ENCODE data around the gene FOXO6. TPM values are rescaled to one million over a fixed set of nuclear protein-coding genes. Genes with fewer than 3 reads are reported as not detected.

The FOXO6 gene
- total and polyA plus RNA-seq, 2 donors (not counting 1 experiment from before 2014, with no cell fraction given): 0.06 to 0.15 TPM

DNA sequence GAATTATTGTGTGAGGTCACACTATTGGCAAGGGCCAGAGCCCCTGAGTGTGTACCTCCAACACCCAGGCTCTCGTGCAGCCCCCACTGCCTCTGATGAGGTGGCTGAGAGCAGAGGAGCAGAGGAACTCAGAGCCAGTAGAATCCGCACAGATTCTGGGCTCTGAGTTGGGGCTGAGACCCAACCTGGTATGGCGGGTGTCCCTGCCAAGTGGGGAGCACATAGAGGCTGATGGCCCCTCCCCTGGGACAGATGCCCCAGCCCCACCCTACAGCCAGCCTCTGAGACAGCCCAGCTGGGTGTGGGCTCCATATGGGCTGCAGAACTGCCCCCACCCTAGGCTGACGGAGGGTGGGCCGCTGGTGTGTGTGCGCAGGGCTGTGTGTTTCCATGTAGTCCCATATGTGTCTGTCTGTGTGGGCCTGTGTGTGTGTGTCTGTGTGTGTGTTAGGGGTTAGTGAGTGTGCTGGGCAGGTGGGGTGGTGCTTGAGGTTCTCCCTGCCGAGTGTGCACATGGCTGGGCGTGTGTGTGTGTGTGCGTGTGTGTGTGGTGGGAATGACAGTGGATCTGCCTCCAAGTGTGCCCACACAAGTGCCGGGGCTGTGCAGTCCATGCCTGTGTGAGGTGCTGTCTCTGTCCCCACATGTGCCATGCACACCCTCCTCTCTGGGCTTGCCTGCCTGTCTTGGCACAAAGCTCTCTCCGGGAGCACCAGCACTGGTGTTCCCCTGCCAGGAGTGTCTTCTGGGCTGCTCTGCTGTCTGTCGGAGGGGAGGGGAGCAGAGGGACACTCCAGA, 24.4 kb downstream of the FOXO6 start:
- H3K4me2 ChIP-seq (replicated peaks; ENCODE audit: low read depth, low read length, poor library complexity, severe bottlenecking): no peak overlapping the region
- intact Hi-C loops (cut with micrococcal nuclease): no loop called here
- H3K9me3 Mint-ChIP-seq (ENCODE audit: insufficient read depth): no peaks in the 10 kb centered on the region
- no peaks in the 10 kb centered on the region for H3K36me3 ChIP-seq (replicated peaks in 1 of 2; ENCODE audit: control extremely low read depth in 1 of 2, control insufficient read depth in 1 of 2, extremely low read depth in 1 of 2, insufficient read depth in 2 of 2, low read length in 1 of 2)
- no peak overlapping the region for H3K27ac Mint-ChIP-seq
- no peak overlapping the region for H3K4me3 ChIP-seq (ENCODE audit: control extremely low read depth in 1 of 5, extremely low read depth in 1 of 5, insufficient read depth in 1 of 5, low read depth in 2 of 5, low read length in 4 of 5)
- peaks cover 19 to 24% of the 10 kb centered on the region in 2 donors for H3K4me1 ChIP-seq (ENCODE audit: control insufficient read depth in 2 of 2, insufficient read depth in 2 of 2, low read length in 2 of 2)
- H3K27me3 ChIP-seq (replicated peaks in 1 of 4; ENCODE audit: control extremely low read depth in 1 of 4, control insufficient read depth in 3 of 4, insufficient read depth in 4 of 4, low read length in 3 of 4): peaks cover 0 to 58% (median 21%) of the 10 kb centered on the region in 4 experiments
- no peak overlapping the region for H2AFZ ChIP-seq (ENCODE audit: insufficient read depth, low read depth, low read length, poor library complexity, severe bottlenecking)
- ATAC-seq (ENCODE audit: low read depth) (no peak), DNase-seq (no peak)
- no peak for TF ChIP-seq EZH2 (IDR thresholded peaks at IDR 0.05; ENCODE audit: borderline replicate concordance, insufficient read depth, low read depth, low read length, poor library complexity, severe bottlenecking)
- TF ChIP-seq CTCF (IDR thresholded peaks at IDR 0.05): no peak
- 81% methylated on average over 12 of the region's 12 CpGs for WGBS (ENCODE audit: insufficient coverage)
- H3K27ac ChIP-seq (ENCODE audit: low read length in 2 of 2): no peak overlapping the region
- H3K4me1 Mint-ChIP-seq: peaks cover 16% of the 10 kb centered on the region
- H4K20me1 ChIP-seq (ENCODE audit: control insufficient read depth, insufficient read depth, low read length, poor library complexity, severe bottlenecking): no peaks in the 10 kb centered on the region
- POLR2A ChIA-PET: no interaction called here
- H3K27me3 Mint-ChIP-seq: peaks cover 54% of the 10 kb centered on the region
- H3K9ac ChIP-seq (ENCODE audit: low read length): no peak overlapping the region
- no peaks in the 10 kb centered on the region for H3K79me2 ChIP-seq (ENCODE audit: control insufficient read depth, insufficient read depth, low read length)
- H3K4me3 Mint-ChIP-seq: no peak overlapping the region
- CTCF ChIA-PET: no interaction called here
- peaks cover 0 to 4% (median 0%) of the 10 kb centered on the region in 3 donors for H3K9me3 ChIP-seq (ENCODE audit: control extremely low read depth in 1 of 3, control insufficient read depth in 2 of 3, insufficient read depth in 1 of 3, low read length in 2 of 3)

GRCh38 chr1:41386196-41386663, 25.0 kb downstream of the FOXO6 start:
- Histone ChIP-seq H3K4me2 (replicated peaks; ENCODE audit: low read depth, low read length, poor library complexity, severe bottlenecking) (no peak overlapping the region), H3K4me1 (ENCODE audit: control insufficient read depth in 2 of 2, insufficient read depth in 2 of 2, low read length in 2 of 2) (peaks cover 15 to 21% of the 10 kb centered on the region in 2 donors), H3K36me3 (replicated peaks in 1 of 2; ENCODE audit: control extremely low read depth in 1 of 2, control insufficient read depth in 1 of 2, extremely low read depth in 1 of 2, insufficient read depth in 2 of 2, low read length in 1 of 2) (no peaks in the 10 kb centered on the region), H3K9ac (ENCODE audit: low read length) (no peak overlapping the region), H3K27ac (ENCODE audit: low read length in 2 of 2) (no peak overlapping the region), H3K27me3 (replicated peaks in 1 of 4; ENCODE audit: control extremely low read depth in 1 of 4, control insufficient read depth in 3 of 4, insufficient read depth in 4 of 4, low read length in 3 of 4) (peaks cover 0 to 52% (median 18%) of the 10 kb centered on the region in 4 experiments), H3K79me2 (ENCODE audit: control insufficient read depth, insufficient read depth, low read length) (no peaks in the 10 kb centered on the region), H3K9me3 (ENCODE audit: control extremely low read depth in 1 of 3, control insufficient read depth in 2 of 3, insufficient read depth in 1 of 3, low read length in 2 of 3) (peaks cover 0 to 1% (median 0%) of the 10 kb centered on the region in 3 donors), H2AFZ (ENCODE audit: insufficient read depth, low read depth, low read length, poor library complexity, severe bottlenecking) (no peak overlapping the region), H3K4me3 (ENCODE audit: control extremely low read depth in 1 of 5, extremely low read depth in 1 of 5, insufficient read depth in 1 of 5, low read depth in 2 of 5, low read length in 4 of 5) (no peak overlapping the region), H4K20me1 (ENCODE audit: control insufficient read depth, insufficient read depth, low read length, poor library complexity, severe bottlenecking) (no peaks in the 10 kb centered on the region)
- TF ChIP-seq EZH2 (IDR thresholded peaks at IDR 0.05; ENCODE audit: borderline replicate concordance, insufficient read depth, low read depth, low read length, poor library complexity, severe bottlenecking) (no peak), CTCF (IDR thresholded peaks at IDR 0.05) (no peak)
- H3K27me3 Mint-ChIP-seq: peaks cover 50% of the 10 kb centered on the region
- intact Hi-C loops (cut with micrococcal nuclease): no loop called here
- no peaks in the 10 kb centered on the region for H3K9me3 Mint-ChIP-seq (ENCODE audit: insufficient read depth)
- DNase-seq (no peak), ATAC-seq (ENCODE audit: low read depth) (no peak)
- ChIA-PET POLR2A (no interaction called here), CTCF (no interaction called here)
- 80% methylated on average over 4 of the region's 7 CpGs for WGBS (ENCODE audit: insufficient coverage)
- no peak overlapping the region for H3K27ac Mint-ChIP-seq
- H3K4me3 Mint-ChIP-seq: no peak overlapping the region
- H3K4me1 Mint-ChIP-seq: peaks cover 12% of the 10 kb centered on the region

All from B cell (primary cell).